OCI-LY3 (cell line): ENCODE results near the gene GRIK1.

Experiments
- EZH2phosphoT487 ChIP-seq: fragments of 200-600 bp; shearing (Covaris generic); IDR thresholded peaks from 2 replicates; pipeline ENCODE4 v1.6.1; 2018; ENCODE audit warnings: antibody characterized with exemption, mixed run types, low read depth
- TF ChIP-seq, protein P1 (sequence below): fragments of 200-600, 300-600 bp; sonication (generic); IDR thresholded peaks from 2 replicates; pipeline ENCODE4 v1.5.1; 2014; ENCODE audit warnings: antibody characterized with exemption, low read length, low read depth

DNA sequence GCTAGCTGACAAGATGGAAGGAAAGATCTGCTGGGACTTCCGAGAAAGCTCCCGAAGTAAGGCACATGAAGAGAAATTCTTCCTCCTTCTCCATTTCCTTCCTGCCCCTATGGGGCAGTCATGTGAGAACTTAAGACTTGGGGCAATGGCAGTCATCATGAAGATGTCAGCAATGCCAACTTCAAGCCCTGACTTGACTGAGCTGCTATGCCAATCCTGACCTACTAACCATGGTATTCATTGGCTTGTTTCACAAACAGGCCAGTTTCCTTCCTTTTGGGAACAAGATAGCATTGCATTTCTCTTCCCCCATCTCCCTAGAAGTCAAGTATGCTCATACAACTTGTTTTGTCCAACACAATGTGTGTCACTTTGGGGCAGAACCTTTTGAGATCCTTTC lies 25.5 kb downstream of the GRIK1 start:
- TF ChIP-seq, protein P1, sequence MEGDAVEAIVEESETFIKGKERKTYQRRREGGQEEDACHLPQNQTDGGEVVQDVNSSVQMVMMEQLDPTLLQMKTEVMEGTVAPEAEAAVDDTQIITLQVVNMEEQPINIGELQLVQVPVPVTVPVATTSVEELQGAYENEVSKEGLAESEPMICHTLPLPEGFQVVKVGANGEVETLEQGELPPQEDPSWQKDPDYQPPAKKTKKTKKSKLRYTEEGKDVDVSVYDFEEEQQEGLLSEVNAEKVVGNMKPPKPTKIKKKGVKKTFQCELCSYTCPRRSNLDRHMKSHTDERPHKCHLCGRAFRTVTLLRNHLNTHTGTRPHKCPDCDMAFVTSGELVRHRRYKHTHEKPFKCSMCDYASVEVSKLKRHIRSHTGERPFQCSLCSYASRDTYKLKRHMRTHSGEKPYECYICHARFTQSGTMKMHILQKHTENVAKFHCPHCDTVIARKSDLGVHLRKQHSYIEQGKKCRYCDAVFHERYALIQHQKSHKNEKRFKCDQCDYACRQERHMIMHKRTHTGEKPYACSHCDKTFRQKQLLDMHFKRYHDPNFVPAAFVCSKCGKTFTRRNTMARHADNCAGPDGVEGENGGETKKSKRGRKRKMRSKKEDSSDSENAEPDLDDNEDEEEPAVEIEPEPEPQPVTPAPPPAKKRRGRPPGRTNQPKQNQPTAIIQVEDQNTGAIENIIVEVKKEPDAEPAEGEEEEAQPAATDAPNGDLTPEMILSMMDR: no peak
- TF ChIP-seq EZH2phosphoT487: no peak
